ENCODE results near the gene FAM50A.

FAM50A gene

GRCh38 chrX:154468217-154468616, 24.3 kb downstream of the FAM50A start:
- DNase-seq: no peak

GRCh38 chrX:154469114-154469513, 25.2 kb downstream of the FAM50A start:
- DNase-seq: no peak

GRCh38 chrX:154469880-154470279, 25.9 kb downstream of the FAM50A start:
- DNase-seq: no peak

- DNase-seq: no peak
Observed at GRCh38 chrX:154470434-154470833, 26.5 kb downstream of the FAM50A start.

GRCh38 chrX:154470914-154471568, 27.1 kb downstream of the FAM50A start:
- DNase-seq: no peak

- DNase-seq: no peak
Observed at GRCh38 chrX:154471839-154472684, 28.1 kb downstream of the FAM50A start.

GRCh38 chrX:154472685-154473632, 29.0 kb downstream of the FAM50A start:
- DNase-seq: no peak

GRCh38 chrX:154473683-154474082, 29.7 kb downstream of the FAM50A start:
- DNase-seq: no peak

- no peak for DNase-seq
Observed at GRCh38 chrX:154476821-154477220, 32.9 kb downstream of the FAM50A start.

- DNase-seq: no peak
Observed at GRCh38 chrX:154477891-154478477, 34.0 kb downstream of the FAM50A start.

- DNase-seq: peak; percentile 67 to 68
Observed at GRCh38 chrX:154478728-154479622, 35.0 kb downstream of the FAM50A start, which contains the start of gene LAGE3. LAGE3 (minus strand) TSS chrX:154479281; CDS start chrX:154478915, 366 bp downstream.

- DNase-seq: no peak
Observed at GRCh38 chrX:154481195-154481594, 37.3 kb downstream of the FAM50A start.

- DNase-seq: no peak
Observed at GRCh38 chrX:154481911-154482601, 38.1 kb downstream of the FAM50A start.

- DNase-seq: no peak
Observed at GRCh38 chrX:154482786-154483185, 38.8 kb downstream of the FAM50A start.

- DNase-seq: no peak
Observed at GRCh38 chrX:154483325-154483724, 39.4 kb downstream of the FAM50A start.

GRCh38 chrX:154484255-154485149, 40.6 kb downstream of the FAM50A start:
- DNase-seq: no peak

GRCh38 chrX:154485150-154486051, 41.5 kb downstream of the FAM50A start:
- no peak for DNase-seq

- DNase-seq: no peak
Observed at GRCh38 chrX:154486052-154486395, 42.1 kb downstream of the FAM50A start.
